Gastroesophageal sphincter (tissue), 3 donors: ENCODE measurements around the gene RNF144A.

Experiments
- POLR2A ChIP-seq, 2 donors: fragments of 450-650 bp; IDR thresholded peaks; one replicate each; pipeline ENCODE4 v1.6.1; 2017; ENCODE audit warnings: antibody characterized with exemption in 2 of 2, mild to moderate bottlenecking in 2 of 2, moderate library complexity in 1 of 2
- POLR2AphosphoS5 ChIP-seq: sonication (generic); formaldehyde crosslinking; IDR thresholded peaks from one replicate; pipeline ENCODE4 v1.6.1; 2017; ENCODE audit warnings: antibody characterized with exemption
- TF ChIP-seq, protein P1 (sequence below), 4 experiments: fragments of 200-600 bp in 2 of 4; fragments of 450-650 bp in 2 of 4; sonication (generic) in 1 of 4; IDR thresholded peaks; one replicate each; pipeline ENCODE4 v1.5.1; 2017 to 2019; ENCODE audit warnings: antibody characterized with exemption in 4 of 4, mild to moderate bottlenecking in 2 of 4, moderate library complexity in 2 of 4

DNA sequence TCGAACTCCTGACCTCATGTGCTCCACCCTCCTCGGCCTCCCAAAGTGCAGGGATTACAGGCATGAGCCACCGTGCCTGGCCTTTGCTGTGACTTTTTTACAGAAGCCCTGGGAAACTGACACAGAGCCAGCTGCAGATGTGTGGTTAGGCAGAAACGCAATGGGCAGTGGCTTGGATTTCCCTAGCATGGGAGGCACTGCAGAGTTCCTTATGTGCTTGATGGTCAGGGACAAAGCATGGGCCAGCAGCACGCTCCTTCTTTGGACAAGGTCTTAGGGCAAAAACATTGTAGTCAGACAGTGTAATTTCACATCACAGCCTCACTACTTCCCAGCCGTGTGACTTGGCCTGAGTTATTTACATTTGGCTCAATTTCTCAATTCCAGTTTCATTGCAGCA is 153.9 kb downstream of the RNF144A start:
- TF ChIP-seq, protein P1, sequence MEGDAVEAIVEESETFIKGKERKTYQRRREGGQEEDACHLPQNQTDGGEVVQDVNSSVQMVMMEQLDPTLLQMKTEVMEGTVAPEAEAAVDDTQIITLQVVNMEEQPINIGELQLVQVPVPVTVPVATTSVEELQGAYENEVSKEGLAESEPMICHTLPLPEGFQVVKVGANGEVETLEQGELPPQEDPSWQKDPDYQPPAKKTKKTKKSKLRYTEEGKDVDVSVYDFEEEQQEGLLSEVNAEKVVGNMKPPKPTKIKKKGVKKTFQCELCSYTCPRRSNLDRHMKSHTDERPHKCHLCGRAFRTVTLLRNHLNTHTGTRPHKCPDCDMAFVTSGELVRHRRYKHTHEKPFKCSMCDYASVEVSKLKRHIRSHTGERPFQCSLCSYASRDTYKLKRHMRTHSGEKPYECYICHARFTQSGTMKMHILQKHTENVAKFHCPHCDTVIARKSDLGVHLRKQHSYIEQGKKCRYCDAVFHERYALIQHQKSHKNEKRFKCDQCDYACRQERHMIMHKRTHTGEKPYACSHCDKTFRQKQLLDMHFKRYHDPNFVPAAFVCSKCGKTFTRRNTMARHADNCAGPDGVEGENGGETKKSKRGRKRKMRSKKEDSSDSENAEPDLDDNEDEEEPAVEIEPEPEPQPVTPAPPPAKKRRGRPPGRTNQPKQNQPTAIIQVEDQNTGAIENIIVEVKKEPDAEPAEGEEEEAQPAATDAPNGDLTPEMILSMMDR (IDR thresholded peaks at IDR 0.05) = no peak
- TF ChIP-seq POLR2AphosphoS5 (no peak), POLR2A (IDR thresholded peaks at IDR 0.05) (no peak)
